ENCODE results near the gene GRK6. TPM values are rescaled to one million over a fixed set of nuclear protein-coding genes. Genes with fewer than 3 reads are reported as not detected.
"Not testable (repeated sequence)": the region's sequence is repeated elsewhere in the genome, so short reads cannot be mapped to it uniquely, and the experiment has no call there.

Gene GRK6
- total and polyA plus RNA-seq, 11 donors, result 6.8 to 33.2 (median 17.3) TPM

DNA sequence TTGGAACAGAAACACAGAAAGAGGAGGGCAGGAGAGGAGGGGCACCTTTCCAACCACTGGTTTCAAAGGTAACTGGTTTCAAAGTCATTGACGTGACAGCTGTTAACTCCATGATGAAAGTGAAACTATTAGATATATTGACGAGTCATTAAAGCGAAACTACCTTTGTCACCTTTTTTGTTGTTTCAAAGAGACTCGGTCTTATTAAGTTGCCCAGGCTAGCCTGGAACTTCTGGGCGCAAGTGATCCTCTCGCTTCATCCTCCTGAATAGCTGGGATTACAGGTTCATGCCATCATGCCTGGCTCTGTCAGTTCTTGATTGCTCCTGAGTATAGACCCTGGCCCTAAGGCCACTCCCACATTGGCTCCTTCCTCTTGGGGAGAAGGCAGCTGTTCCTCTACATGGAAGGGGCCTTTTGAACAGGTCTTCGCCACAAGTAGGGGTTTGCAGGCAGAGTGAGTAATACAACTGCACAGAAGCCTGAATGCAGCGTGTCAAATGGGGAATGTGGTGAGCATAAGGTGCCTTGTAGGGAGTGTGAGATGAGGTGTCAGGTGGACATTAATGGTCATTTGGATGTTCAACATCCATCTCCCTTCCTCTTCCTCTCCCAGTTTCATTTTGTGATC, 13.8 kb upstream of the GRK6 start:
- DNase-seq (no peak), ATAC-seq (no peak)
- Histone ChIP-seq H3K4me3 (no peak overlapping the region), H3K9me3 (no peaks in the 10 kb centered on the region), H3K36me3 (no peaks in the 10 kb centered on the region), H3K27ac (peak overlapping the region in 1 of 12 donors; percentile 21), H3K4me1 (peaks cover 0 to 16% (median 0%) of the 10 kb centered on the region in 12 donors), H3K27me3 (no peaks in the 10 kb centered on the region)
- intact Hi-C loops (cut with DNase I), result no loop called here
- no peak for TF ChIP-seq POLR2A (IDR thresholded peaks at IDR 0.05)
- TF ChIP-seq, protein P1, sequence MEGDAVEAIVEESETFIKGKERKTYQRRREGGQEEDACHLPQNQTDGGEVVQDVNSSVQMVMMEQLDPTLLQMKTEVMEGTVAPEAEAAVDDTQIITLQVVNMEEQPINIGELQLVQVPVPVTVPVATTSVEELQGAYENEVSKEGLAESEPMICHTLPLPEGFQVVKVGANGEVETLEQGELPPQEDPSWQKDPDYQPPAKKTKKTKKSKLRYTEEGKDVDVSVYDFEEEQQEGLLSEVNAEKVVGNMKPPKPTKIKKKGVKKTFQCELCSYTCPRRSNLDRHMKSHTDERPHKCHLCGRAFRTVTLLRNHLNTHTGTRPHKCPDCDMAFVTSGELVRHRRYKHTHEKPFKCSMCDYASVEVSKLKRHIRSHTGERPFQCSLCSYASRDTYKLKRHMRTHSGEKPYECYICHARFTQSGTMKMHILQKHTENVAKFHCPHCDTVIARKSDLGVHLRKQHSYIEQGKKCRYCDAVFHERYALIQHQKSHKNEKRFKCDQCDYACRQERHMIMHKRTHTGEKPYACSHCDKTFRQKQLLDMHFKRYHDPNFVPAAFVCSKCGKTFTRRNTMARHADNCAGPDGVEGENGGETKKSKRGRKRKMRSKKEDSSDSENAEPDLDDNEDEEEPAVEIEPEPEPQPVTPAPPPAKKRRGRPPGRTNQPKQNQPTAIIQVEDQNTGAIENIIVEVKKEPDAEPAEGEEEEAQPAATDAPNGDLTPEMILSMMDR (IDR thresholded peaks at IDR 0.05), result no peak
- WGBS, 4 donors, result 86 to 91% (median 87%) methylated on average over 8 of the region's 8 CpGs

- H3K4me3 ChIP-seq, result no peak overlapping the region
- TF ChIP-seq POLR2A (IDR thresholded peaks at IDR 0.05), result no peak
- TF ChIP-seq, protein P1 (IDR thresholded peaks at IDR 0.05), result no peak
- no peak for ATAC-seq
- intact Hi-C loops (cut with DNase I), result no loop called here
- WGBS, 4 donors, result 80 to 88% (median 82%) methylated on average over 3 of the region's 3 CpGs
- no peaks in the 10 kb centered on the region for H3K27me3 ChIP-seq
- peaks cover 0 to 19% (median 0%) of the 10 kb centered on the region in 12 donors for H3K4me1 ChIP-seq
- H3K9me3 ChIP-seq, result no peaks in the 10 kb centered on the region
- no peak for DNase-seq
- no peak overlapping the region for H3K27ac ChIP-seq
- H3K36me3 ChIP-seq, result no peaks in the 10 kb centered on the region
Measured at GRCh38 chr5:177414481-177414880, 12.0 kb upstream of the GRK6 start.

- H3K27ac ChIP-seq; DNase-seq; intact Hi-C loops (cut with DNase I); H3K27me3 ChIP-seq; H3K9me3 ChIP-seq; H3K4me3 ChIP-seq; H3K36me3 ChIP-seq; ATAC-seq: not testable (repeated sequence)
- peaks cover 0 to 17% (median 0%) of the 10 kb centered on the region in 12 donors for H3K4me1 ChIP-seq
- 87 to 95% (median 90%) methylated on average over 6 of the region's 6 CpGs for WGBS, 4 donors
Measured at GRCh38 chr5:177417081-177417480, 9.4 kb upstream of the GRK6 start.

- DNase-seq (no peak), ATAC-seq (no peak)
- no peaks in the 10 kb centered on the region for H3K9me3 ChIP-seq
- TF ChIP-seq POLR2A (IDR thresholded peaks at IDR 0.05), result no peak
- TF ChIP-seq, protein P1 (IDR thresholded peaks at IDR 0.05), result no peak
- H3K36me3 ChIP-seq, result no peaks in the 10 kb centered on the region
- H3K27ac ChIP-seq, result no peak overlapping the region
- peaks cover 0 to 17% (median 0%) of the 10 kb centered on the region in 12 donors for H3K4me1 ChIP-seq
- intact Hi-C loops (cut with DNase I), result no loop called here
- H3K4me3 ChIP-seq, result no peak overlapping the region
- 83 to 96% (median 85%) methylated on average over 3 of the region's 3 CpGs for WGBS, 4 donors
- no peaks in the 10 kb centered on the region for H3K27me3 ChIP-seq
Measured at GRCh38 chr5:177419046-177419445, 7.4 kb upstream of the GRK6 start.

DNA sequence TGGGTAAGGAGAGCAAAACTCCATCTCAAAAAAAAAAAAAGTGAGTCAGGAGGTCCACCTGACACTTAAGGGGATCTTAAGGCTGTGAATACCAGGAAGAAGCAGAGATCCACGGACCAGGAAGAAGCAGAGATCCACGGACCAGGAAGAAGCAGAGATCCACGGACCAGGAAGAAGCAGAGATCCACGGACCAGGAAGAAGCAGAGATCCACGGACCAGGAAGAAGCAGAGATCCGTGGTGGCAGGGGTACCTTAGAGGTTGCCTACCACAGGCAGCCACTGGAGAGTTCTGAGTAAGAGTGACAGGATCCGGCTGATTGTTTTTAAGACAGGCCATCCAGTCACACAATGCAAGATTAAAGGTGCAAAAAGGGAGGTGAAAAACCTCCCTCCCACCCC, 6.0 kb upstream of the GRK6 start:
- H3K27ac ChIP-seq; H3K27me3 ChIP-seq; H3K36me3 ChIP-seq; ATAC-seq; H3K4me3 ChIP-seq; DNase-seq; intact Hi-C loops (cut with DNase I); H3K9me3 ChIP-seq: not testable (repeated sequence)
- WGBS, 4 donors, result 69 to 72% (median 72%) methylated on average over 7 of the region's 7 CpGs
- peaks cover 0 to 24% (median 3%) of the 10 kb centered on the region in 12 donors for H3K4me1 ChIP-seq

All from heart left ventricle (tissue), 16 donors.